GM12878 (cell line): ENCODE data around the gene KRT33A. TPM values are rescaled to one million over a fixed set of nuclear protein-coding genes. Genes with fewer than 3 reads are reported as not detected.

Source experiments
- ATAC-seq: fragments of 200-7000 bp; cut with Tn5 transposase; 3 replicates; pipeline ENCODE4 v1.9.1; 2020; ENCODE audit warnings: mild to moderate bottlenecking, moderate library complexity
- BruUV-seq: library from RNA; stranded (reverse); fragments of 400-500 nt; replicated peaks from 2 replicates; lab custom pipeline; 2021; lab: Mats Ljungman, UMichigan
- CTCF ChIA-PET: fragments of 300-600 bp; sonication (Branson Sonifier 250); formaldehyde crosslinking; extraction: SDS; loops from one replicate; lab custom pipeline; 2021; ENCODE audit warnings: inconsistent platforms; lab: Yijun Ruan, JAX
- POLR2A ChIA-PET: fragments of 350-600 bp; formaldehyde crosslinking; extraction: SDS; loops from one replicate; lab custom pipeline; 2021; ENCODE audit warnings: inconsistent platforms; lab: Charles Lee
- RAD21 ChIA-PET: fragments of 300-600 bp; sonication (Branson Sonifier 250); formaldehyde crosslinking; loops from one replicate; lab custom pipeline; 2023; ENCODE audit warnings: antibody characterized with exemption; ENCODE audit not compliant: unreplicated experiment; lab: Charles Lee
- SMC1A ChIA-PET: fragments of 300-600 bp; sonication (Branson Sonifier 250); formaldehyde crosslinking; loops from one replicate; lab custom pipeline; 2023; ENCODE audit not compliant: unreplicated experiment, uncharacterized antibody; lab: Charles Lee
- DNase-seq: peaks from one replicate; pipeline ENCODE4 v3.0.0-alpha.2; 2011; ENCODE audit warnings: low read depth, low spot score
- FAIRE-seq: peaks from 3 replicates; lab custom pipeline; 2011; peaks lifted over from hg19 to GRCh38; lab: Jason Lieb, UNC
- H2AFZ ChIP-seq: 2 replicates; pipeline ENCODE4 v1.6.0; 2011; ENCODE audit warnings: low read depth, low read length, control low read depth; ENCODE audit not compliant: control insufficient read depth
- H3K27ac ChIP-seq: 2 replicates; pipeline ENCODE4 v1.5.1; 2011; ENCODE audit warnings: control low read depth; ENCODE audit not compliant: control insufficient read depth, insufficient read depth
- H3K27me3 ChIP-seq, 2 experiments: replicated peaks in 1 of 2; 2 replicates each; pipeline versions ENCODE4 v1.6.0 to v1.6.1; 2011; ENCODE audit warnings: low read length in 1 of 2; ENCODE audit not compliant: control insufficient read depth in 2 of 2, insufficient read depth in 2 of 2
- H3K36me3 ChIP-seq, 2 experiments: 2 replicates each; pipeline ENCODE4 v1.5.1; 2011; ENCODE audit warnings: low read length in 1 of 2; ENCODE audit not compliant: control insufficient read depth in 2 of 2, insufficient read depth in 2 of 2
- H3K4me1 ChIP-seq: 2 replicates; pipeline ENCODE4 v1.6.1; 2011; ENCODE audit warnings: mild to moderate bottlenecking, low read length, moderate library complexity, mixed read lengths; ENCODE audit not compliant: control insufficient read depth, insufficient read depth
- H3K4me2 ChIP-seq: 2 replicates; pipeline ENCODE4 v1.6.0; 2011; ENCODE audit warnings: control low read depth; ENCODE audit not compliant: control insufficient read depth, insufficient read depth
- H3K4me3 ChIP-seq: fragments of 200-600 bp; sonication (generic); 2 replicates; pipeline ENCODE4 v1.5.1; 2016
- H3K79me2 ChIP-seq: 2 replicates; pipeline ENCODE4 v1.6.0; 2011; ENCODE audit warnings: low read length; ENCODE audit not compliant: control insufficient read depth, insufficient read depth
- H3K9ac ChIP-seq: 2 replicates; pipeline ENCODE4 v1.8.0; 2011; ENCODE audit warnings: low read length, control low read depth, mixed read lengths; ENCODE audit not compliant: control insufficient read depth, insufficient read depth
- H3K9me3 ChIP-seq: replicated peaks from 3 replicates; pipeline ENCODE4 v1.5.1; 2011; ENCODE audit warnings: mild to moderate bottlenecking, low read length; ENCODE audit not compliant: control insufficient read depth, insufficient read depth
- H4K20me1 ChIP-seq: 2 replicates; pipeline ENCODE4 v1.6.0; 2011; ENCODE audit not compliant: control insufficient read depth, insufficient read depth
- CHD2 ChIP-seq: IDR thresholded peaks from 2 replicates; pipeline ENCODE4 v1.6.1; 2011; ENCODE audit warnings: low read depth, low read length, improper control_type of control experiment, borderline replicate concordance
- CREM ChIP-seq: IDR thresholded peaks from 2 replicates; pipeline ENCODE4 v1.6.1; 2014; ENCODE audit warnings: antibody characterized with exemption, low read depth
- DPF2 ChIP-seq: fragments of 450-650 bp; IDR thresholded peaks from 2 replicates; pipeline ENCODE4 v1.6.1; 2017; ENCODE audit warnings: mild to moderate bottlenecking
- HDGF ChIP-seq: fragments of 450-650 bp; IDR thresholded peaks from 2 replicates; pipeline ENCODE4 v1.6.1; 2016; ENCODE audit warnings: antibody characterized with exemption
- SMAD1 ChIP-seq: fragments of 450-650 bp; IDR thresholded peaks from 2 replicates; pipeline ENCODE4 v1.6.1; 2018; ENCODE audit warnings: mild to moderate bottlenecking, low read depth; ENCODE audit not compliant: partially characterized antibody
- SMARCA5 ChIP-seq: fragments of 450-650 bp; IDR thresholded peaks from 2 replicates; pipeline ENCODE4 v1.6.1; 2017; ENCODE audit warnings: mild to moderate bottlenecking
- TCF3 ChIP-seq: IDR thresholded peaks from 2 replicates; pipeline ENCODE4 v1.6.1; 2012; ENCODE audit warnings: low read depth, mild to moderate bottlenecking, low read length, borderline replicate concordance; ENCODE audit not compliant: insufficient read depth
- WRNIP1 ChIP-seq: IDR thresholded peaks from 2 replicates; pipeline ENCODE4 v1.6.1; 2011; ENCODE audit warnings: low read depth, low read length, improper control_type of control experiment, borderline replicate concordance
- ZNF274 ChIP-seq: IDR thresholded peaks from one replicate; pipeline ENCODE4 v1.8.0; 2011; ENCODE audit not compliant: insufficient read length, insufficient read depth
- WGBS: methylation state at CpG from one replicate; pipeline ENCODE4 v1.1.6; 2016; ENCODE audit warnings: low lambda C conversion rate; ENCODE audit not compliant: insufficient replicate concordance, insufficient coverage; ENCODE audit errors: missing lambda C conversion rate; 5-methylcytosine and 5-hydroxymethylcytosine counted together
- in situ Hi-C: fragments of 300-500 bp; cut with MboI; formaldehyde crosslinking; loops from 9 replicates; pipeline ENCODE4 v1.14.3; 2018; ENCODE audit warnings: mixed read lengths
- intact Hi-C: fragments of 100-400 bp; cut with micrococcal nuclease; formaldehyde crosslinking; loops from one replicate; pipeline ENCODE4 v1.14.2; 2022; ENCODE audit not compliant: unreplicated experiment
- polyA plus RNA-seq, 11 experiments: library from polyadenylated mRNA; depleted of rRNA in 4 of 11; unstranded in 6 of 11; stranded (reverse) in 5 of 11; fragments of >200 nt; fragmentation: Nextera tagmentation in 4 of 11; fragmentation: Illumina TruSeq in 1 of 11; extraction: Ambion mirVana in 4 of 11; extraction: Trizol in 1 of 11; gene quantifications; 1 replicate in 1 of 11; 2 replicates in 10 of 11; pipeline versions ENCODE4 v1.2.1 to v1.2.3, GENCODE V29; 2011 to 2016; ENCODE audit warnings: inconsistent platforms in 2 of 11, missing spikeins in 2 of 11, low read depth in 1 of 11
- total RNA-seq, 4 experiments: library from RNA; depleted of rRNA in 3 of 4; stranded (reverse); fragments of >200 nt in 3 of 4; fragmentation: Illumina TruSeq in 1 of 4; extraction: Trizol in 1 of 4; gene quantifications; 2 replicates each; pipeline versions ENCODE4 v1.2.1 to v1.2.3, GENCODE V29; 2013 to 2021
- TF ChIP-seq, protein P1 (sequence below): IDR thresholded peaks from 2 replicates; pipeline ENCODE4 v1.6.1; 2011; ENCODE audit warnings: low read depth, low read length, improper control_type of control experiment, borderline replicate concordance

Gene KRT33A
- total and polyA plus RNA-seq, 10 of the 15 experiments (the other 5 are each of a cell fraction or from before 2014, with no cell fraction given) = not detected

DNA sequence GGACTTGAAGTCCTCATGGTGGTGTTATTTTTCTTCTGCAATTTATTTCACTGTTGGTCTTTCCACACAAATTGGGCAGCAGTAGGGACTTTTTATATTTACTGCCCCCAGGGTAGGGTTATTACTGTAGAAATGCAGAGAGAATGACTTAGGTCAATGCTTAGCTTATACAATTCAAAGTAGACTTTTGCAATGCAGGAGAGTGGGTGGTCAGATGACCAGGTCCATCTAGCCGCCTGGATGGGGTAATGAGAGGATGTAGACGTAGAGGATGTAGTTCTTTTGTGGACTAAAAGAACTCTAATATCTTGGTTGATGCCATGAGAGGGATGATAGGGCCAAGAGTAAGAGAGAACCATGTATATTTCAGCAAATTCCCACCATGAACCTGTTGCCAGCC lies 32.4 kb downstream of the KRT33A start (continued):
- no peak for TF ChIP-seq SMAD1

DNA sequence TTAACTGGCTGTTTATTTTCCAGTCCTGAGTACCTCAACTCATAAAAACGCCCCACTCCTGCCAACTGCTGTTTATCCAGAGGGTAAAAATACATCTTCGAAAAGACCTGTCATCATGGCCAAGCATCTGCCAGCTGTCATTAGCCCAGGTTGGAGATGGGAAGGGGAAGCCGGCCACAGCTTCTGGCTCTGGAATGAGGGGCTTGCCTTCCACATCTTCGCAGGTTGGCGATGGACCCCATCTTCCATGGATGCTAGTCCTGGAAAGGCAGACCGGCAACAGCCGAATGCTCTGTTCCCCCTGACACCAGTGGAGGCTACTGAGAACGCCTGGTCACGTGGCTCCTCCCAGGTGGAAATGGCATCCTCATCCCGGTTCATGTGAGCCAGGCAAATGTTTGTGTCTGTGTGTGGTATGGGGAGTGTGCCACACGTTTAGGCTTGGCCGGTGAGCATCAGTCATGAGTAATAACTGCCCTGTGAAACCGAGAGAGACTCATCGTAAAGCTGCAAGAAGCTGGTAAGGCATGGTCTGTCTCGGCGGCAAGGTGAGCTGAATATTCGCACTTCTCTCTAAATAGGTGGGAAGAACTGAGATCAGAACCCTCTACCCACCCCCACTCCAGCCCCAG lies 34.7 kb downstream of the KRT33A start:
- ChIA-PET SMC1A (no interaction called here), RAD21 (no interaction called here), POLR2A (interaction anchor here (0.6 kb wide), 1 partner anchor 11 kb away, joined by 3 read pairs; no protein-coding TSS in a partner anchor), CTCF (no interaction called here)
- BruUV-seq = no TSS peak
- intact Hi-C loops = no loop called here
- no peaks in the 10 kb centered on the region for H4K20me1 ChIP-seq
- H3K27ac ChIP-seq = no peak overlapping the region
- FAIRE-seq (no peak), ATAC-seq (no peak), DNase-seq (no peak)
- no peak overlapping the region for H3K4me2 ChIP-seq
- no peak for TF ChIP-seq HDGF
- TF ChIP-seq CHD2 = no peak
- TF ChIP-seq DPF2 = no peak
- H3K4me3 ChIP-seq = no peak overlapping the region
- H3K9me3 ChIP-seq = no peaks in the 10 kb centered on the region; the same call in 2 of the 3 replicates
- H3K27me3 ChIP-seq = no peaks in the 10 kb centered on the region
- H3K79me2 ChIP-seq = no peaks in the 10 kb centered on the region
- H2AFZ ChIP-seq = no peak overlapping the region
- H3K4me1 ChIP-seq = no peaks in the 10 kb centered on the region
- WGBS = 30% methylated on average over 17 of the region's 17 CpGs
- no peaks in the 10 kb centered on the region for H3K36me3 ChIP-seq
- H3K9ac ChIP-seq = no peak overlapping the region
- in situ Hi-C loops = no loop called here

DNA sequence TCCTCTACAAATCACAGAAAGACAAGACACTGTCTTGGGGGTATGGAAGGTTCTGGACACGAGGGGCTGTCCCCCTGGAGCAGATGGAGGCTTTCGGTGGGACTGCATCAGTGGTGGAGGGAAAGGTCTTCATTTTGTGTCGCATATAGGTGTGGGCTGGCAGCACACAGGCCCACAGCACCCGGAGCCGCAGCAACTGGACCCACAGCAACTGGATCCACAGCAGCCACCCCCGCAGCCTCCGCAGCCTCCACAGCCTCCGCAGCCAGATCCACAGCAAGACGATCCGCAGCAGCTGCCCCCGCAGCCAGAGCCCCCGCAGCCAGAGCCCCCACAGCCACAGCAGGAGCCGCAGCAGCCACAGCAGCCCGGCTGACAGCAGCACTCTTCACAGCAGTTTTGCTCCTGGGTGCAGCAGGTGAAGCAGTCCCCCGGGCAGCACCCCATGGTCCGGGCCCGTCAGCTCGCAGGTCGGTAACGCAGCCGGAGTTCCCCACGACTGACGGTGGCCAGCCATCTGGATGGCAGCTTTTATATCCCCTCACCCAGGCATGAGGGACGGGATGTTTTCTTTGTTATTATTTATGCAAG lies 35.3 kb downstream of the KRT33A start, which contains the start of gene KRTAP17-1:
KRTAP17-1 (minus strand) TSS at position 507 of the 591 bp plus-strand sequence; CDS start at position 447, 60 bp downstream.
- in situ Hi-C loops (no loop called here), intact Hi-C loops (no loop called here)
- Histone ChIP-seq H2AFZ (no peak within 1 kb of the TSS), H3K4me2 (no peak within 1 kb of the TSS), H3K36me3 (no peaks in the 10 kb centered on the region), H3K27ac (no peak within 1 kb of the TSS), H3K4me3 (no peak within 1 kb of the TSS), H3K4me1 (no peaks in the 10 kb centered on the region), H3K9me3 (no peaks in the 10 kb centered on the region; the same call in 2 of the 3 replicates), H3K9ac (no peak within 1 kb of the TSS), H3K27me3 (no peaks in the 10 kb centered on the region), H3K79me2 (no peaks in the 10 kb centered on the region), H4K20me1 (no peaks in the 10 kb centered on the region)
- POLR2A ChIA-PET = no interaction called here
- BruUV-seq = no TSS peak
- TF ChIP-seq ZNF274 (no peak), WRNIP1 (no peak), CREM (no peak), SMARCA5 (no peak), CHD2 (no peak), TCF3 (no peak)
- TF ChIP-seq, protein P1, sequence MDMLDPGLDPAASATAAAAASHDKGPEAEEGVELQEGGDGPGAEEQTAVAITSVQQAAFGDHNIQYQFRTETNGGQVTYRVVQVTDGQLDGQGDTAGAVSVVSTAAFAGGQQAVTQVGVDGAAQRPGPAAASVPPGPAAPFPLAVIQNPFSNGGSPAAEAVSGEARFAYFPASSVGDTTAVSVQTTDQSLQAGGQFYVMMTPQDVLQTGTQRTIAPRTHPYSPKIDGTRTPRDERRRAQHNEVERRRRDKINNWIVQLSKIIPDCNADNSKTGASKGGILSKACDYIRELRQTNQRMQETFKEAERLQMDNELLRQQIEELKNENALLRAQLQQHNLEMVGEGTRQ = no peak
- ATAC-seq = no peak
- no peak for FAIRE-seq
- CTCF ChIA-PET = no interaction called here
- DNase-seq = no peak
- SMC1A ChIA-PET = no interaction called here
- RAD21 ChIA-PET = no interaction called here
- WGBS = 54% methylated on average over 24 of the region's 24 CpGs
